ENCODE data around the gene SOX3.

Gene SOX3

DNA sequence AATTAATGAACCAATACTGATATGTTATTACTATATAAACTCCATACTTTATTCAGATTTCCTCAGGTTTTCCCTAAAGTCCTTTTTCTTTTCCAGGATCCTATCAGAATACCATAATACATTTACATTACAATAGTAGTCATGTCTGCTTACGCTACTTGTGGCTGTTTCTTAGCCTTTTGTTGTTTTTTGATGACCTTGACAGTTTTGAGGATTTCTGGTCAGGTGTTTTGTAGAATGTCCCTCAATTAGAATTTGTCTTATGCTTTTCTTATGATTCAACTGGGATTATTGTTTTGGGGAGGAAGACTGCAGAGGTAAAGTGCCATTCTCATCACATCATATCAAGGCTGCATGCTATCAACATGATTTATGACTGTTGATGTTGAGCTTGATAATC, 9.1 kb downstream of the SOX3 start:
- DNase-seq (ENCODE audit: low spot score) = no peak

DNA sequence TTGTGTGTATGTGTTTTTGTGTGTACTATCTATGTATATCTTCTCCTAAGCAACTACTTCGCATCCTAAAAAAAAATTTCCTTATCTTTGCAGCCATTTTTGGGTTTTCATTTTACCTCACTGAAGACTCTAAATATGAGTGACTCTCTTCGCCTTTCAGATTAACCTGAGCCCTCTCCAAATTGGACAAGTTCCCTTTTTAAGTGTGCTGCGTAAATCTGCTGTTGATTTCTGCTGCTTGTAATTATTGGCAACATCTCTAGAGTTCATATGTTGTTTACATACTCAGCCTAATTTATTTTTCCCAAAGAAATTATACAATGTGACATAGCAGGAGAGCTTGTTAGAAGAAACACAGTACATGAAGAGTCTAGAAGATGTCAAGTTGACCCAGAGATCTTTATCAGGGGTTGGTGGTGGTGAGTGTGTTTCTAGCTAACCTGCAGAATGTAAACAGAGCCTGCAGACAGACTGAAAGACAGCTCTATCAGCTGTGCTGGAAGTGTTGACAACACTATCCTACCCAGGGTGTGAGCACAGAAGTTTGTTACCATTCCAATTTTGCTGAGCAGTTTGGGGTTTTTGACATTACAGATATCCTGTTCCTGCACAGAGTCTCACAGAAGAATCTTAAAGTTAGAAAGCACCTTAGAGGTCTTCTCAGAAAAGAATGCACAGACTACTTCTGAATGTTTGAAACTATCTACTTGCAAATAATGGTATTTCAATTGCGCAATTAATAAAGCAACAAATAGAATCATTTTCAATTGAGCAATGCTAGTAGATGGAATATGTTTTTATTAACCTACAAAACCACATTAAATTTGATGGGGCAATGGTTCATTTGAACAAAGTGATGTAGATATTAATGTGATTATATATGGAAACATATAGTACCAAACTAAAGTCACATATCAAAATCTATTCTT, 12.5 kb downstream of the SOX3 start:
- DNase-seq (ENCODE audit: low spot score) = no peak

DNA sequence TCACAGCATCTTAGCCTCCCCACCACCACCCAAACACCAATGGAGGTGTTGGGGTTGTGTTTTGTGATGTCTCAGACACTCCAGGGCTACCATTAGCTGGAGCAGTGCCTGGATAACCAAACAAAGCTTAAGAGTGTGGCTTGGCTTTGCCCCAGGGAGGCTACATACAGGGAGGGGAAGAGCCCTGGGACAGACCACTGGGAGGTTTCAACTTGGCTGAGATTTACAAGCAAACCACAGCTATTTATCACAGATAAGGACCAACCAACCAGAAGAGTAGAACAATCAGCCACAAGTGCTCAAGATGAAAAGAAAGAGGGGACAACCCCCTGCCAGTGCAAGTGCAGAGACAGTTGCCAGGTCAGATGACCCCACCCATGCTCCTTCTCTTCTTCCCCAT, 24.1 kb downstream of the SOX3 start:
- DNase-seq (ENCODE audit: low spot score) = no peak

DNA sequence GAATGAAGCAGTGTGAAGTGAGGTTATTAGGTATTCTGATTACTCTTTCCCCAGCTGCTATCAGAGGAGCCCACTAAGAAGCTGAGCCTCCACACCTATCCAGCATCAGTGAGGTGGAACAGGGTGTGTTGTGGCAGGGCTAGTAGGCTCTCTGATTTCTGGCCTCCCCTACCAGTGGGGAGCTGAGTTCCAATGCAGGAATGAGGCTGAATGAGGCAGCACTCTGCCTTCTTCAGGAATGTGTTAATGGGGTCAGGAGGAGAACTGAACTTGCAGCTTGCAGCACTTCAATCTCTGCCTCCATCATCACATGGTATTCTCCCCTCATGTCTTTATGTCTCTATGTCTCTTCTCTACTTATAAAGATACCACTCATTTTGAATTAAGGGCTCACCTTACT, 26.9 kb downstream of the SOX3 start:
- DNase-seq (ENCODE audit: low spot score) = no peak

DNA sequence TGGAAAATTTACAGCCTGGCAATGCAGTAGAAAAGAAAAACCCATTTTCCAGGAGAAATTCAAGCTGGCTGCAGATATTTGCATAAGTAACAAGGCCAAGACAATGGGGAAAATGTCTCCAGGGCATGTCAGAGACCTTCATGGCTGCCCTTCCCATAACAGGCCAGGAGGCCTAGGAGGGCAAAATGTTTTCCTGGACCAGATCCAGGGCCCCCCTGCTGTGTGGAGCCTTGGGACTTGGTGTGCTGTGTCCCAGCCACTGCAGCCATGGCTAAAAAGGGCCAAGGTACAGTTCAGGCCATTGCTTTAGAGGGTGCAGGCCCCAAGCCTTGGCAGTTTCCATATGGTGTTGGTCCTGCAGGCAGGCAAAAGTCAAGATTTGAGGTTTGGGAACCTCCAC, 29.8 kb downstream of the SOX3 start:
- no peak for DNase-seq (ENCODE audit: low spot score)

DNA sequence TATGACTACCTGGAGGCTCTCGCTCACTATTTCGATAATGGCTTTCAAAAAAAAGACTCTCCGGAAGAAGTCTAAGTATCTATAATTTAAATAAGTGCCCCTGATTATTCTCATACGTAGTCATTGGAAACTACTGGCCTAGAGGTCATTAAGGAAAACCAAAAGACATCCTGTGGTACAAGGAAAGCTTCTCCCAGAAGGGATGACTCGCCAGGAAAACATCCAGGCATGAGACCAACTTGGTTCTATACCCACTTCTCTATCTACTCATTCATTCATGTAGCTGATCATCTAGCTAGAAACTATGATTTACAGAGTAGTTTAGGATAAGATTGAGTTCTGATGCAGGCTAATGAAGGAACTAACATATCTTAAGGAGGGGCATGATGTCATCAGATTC, 37.7 kb downstream of the SOX3 start:
- DNase-seq (ENCODE audit: low spot score) = no peak
